Measurements from ENCODE around the gene PRSS22. TPM values are rescaled to one million over a fixed set of nuclear protein-coding genes. Genes with fewer than 3 reads are reported as not detected.

Gene PRSS22
- total and polyA plus RNA-seq, 9 donors = 0.10 to 7.2 (median 1.2) TPM; not detected in 3

GRCh38 chr16:2894231-2894630 lies 36.3 kb upstream of the PRSS22 start:
- Histone ChIP-seq H3K27ac (no peak overlapping the region), H3K4me3 (no peak overlapping the region), H3K27me3 (no peaks in the 10 kb centered on the region), H3K36me3 (no peaks in the 10 kb centered on the region), H3K4me1 (ENCODE audit: insufficient read depth) (peaks cover 2% of the 10 kb centered on the region), H3K9me3 (no peaks in the 10 kb centered on the region)
- DNase-seq = peak in 1 of 5 donors; percentile 15
- no peak for TF ChIP-seq POLR2A (IDR thresholded peaks at IDR 0.05)
- no peak for TF ChIP-seq CTCF (IDR thresholded peaks at IDR 0.05)
- no peak for TF ChIP-seq EP300 (IDR thresholded peaks at IDR 0.05)
- intact Hi-C loops (cut with DNase I) = no loop called here
- 89 to 92% (median 92%) methylated on average over 31 of the region's 31 CpGs for WGBS, 3 donors

DNA sequence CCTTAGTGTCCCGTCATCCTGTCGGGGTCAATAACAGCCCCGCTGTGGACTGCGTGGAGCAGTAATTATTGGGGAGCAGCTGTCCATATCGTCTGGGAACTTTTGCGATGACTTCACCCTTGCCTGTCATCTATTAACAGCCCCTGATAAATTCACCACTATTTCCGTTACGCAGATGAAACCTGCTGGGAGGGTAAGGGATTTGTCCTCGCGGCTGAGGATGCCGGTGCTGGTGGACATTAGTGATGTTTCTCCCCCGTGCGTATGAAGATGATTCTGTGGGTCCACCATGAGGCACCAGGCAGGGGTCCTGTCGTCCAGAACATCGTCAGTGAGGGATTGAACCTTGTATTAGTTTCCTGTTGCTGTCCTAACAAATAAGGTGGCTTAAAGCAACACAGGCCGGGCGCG lies 26.1 kb upstream of the PRSS22 start:
- Histone ChIP-seq H3K27me3 (no peaks in the 10 kb centered on the region), H3K9me3 (no peaks in the 10 kb centered on the region), H3K4me1 (ENCODE audit: insufficient read depth) (peaks cover 4% of the 10 kb centered on the region), H3K36me3 (no peaks in the 10 kb centered on the region), H3K4me3 (peak overlapping the region; percentile 91), H3K27ac (peak overlapping the region in 1 of 2 donors; percentile 90)
- TF ChIP-seq CTCF (IDR thresholded peaks at IDR 0.05) (no peak), POLR2A (IDR thresholded peaks at IDR 0.05) (no peak), EP300 (IDR thresholded peaks at IDR 0.05) (no peak)
- intact Hi-C loops (cut with DNase I) = no loop called here
- WGBS, 3 donors = 33 to 56% (median 35%) methylated on average over 18 of the region's 18 CpGs
- DNase-seq = no peak

GRCh38 chr16:2883458-2883908 lies 25.5 kb upstream of the PRSS22 start:
- WGBS, 3 donors = 0 to 1% (median 0%) methylated on average over 27 to 31 of the region's 31 CpGs
- Histone ChIP-seq H3K4me3 (peak overlapping the region; percentile 91), H3K9me3 (no peaks in the 10 kb centered on the region), H3K27me3 (no peaks in the 10 kb centered on the region), H3K36me3 (no peaks in the 10 kb centered on the region), H3K4me1 (ENCODE audit: insufficient read depth) (peaks cover 4% of the 10 kb centered on the region), H3K27ac (peak overlapping the region; percentile 90)
- TF ChIP-seq POLR2A (IDR thresholded peaks at IDR 0.05) (no peak), EP300 (IDR thresholded peaks at IDR 0.05) (no peak), CTCF (IDR thresholded peaks at IDR 0.05) (no peak)
- peak in 1 of 5 donors; percentile 70 for DNase-seq
- intact Hi-C loops (cut with DNase I) = no loop called here

GRCh38 chr16:2882650-2883457 lies 24.9 kb upstream of the PRSS22 start, which contains the start of gene FLYWCH2:
FLYWCH2 (plus strand) TSS chr16:2883215; CDS start chr16:2896450, 13,235 bp downstream.
- no peaks in the 10 kb centered on the region for H3K27me3 ChIP-seq
- H3K9me3 ChIP-seq = no peaks in the 10 kb centered on the region
- H3K4me3 ChIP-seq = peak within 1 kb of the TSS; percentile 91
- H3K27ac ChIP-seq = peak within 1 kb of the TSS; percentile 90
- WGBS, 3 donors = 1% methylated on average over 32 to 73 of the region's 73 CpGs
- intact Hi-C loops (cut with DNase I) = no loop called here
- TF ChIP-seq CTCF (IDR thresholded peaks at IDR 0.05) (peak in 1 of 3 donors; percentile 35), POLR2A (IDR thresholded peaks at IDR 0.05) (peak; percentile 54), EP300 (IDR thresholded peaks at IDR 0.05) (peak; percentile 61)
- H3K4me1 ChIP-seq (ENCODE audit: insufficient read depth) = peaks cover 4% of the 10 kb centered on the region
- H3K36me3 ChIP-seq = no peaks in the 10 kb centered on the region
- DNase-seq = peak; percentile 97 to 100 (median 98)
